CD4-positive, alpha-beta T cell treated with Interleukin-15 for 1 hour (primary cell): Measurements from ENCODE around the gene SMYD3.

Source experiments
- DNase-seq: peaks from one replicate; pipeline ENCODE4 v3.0.0-alpha.2; 2020

SMYD3 gene

DNA sequence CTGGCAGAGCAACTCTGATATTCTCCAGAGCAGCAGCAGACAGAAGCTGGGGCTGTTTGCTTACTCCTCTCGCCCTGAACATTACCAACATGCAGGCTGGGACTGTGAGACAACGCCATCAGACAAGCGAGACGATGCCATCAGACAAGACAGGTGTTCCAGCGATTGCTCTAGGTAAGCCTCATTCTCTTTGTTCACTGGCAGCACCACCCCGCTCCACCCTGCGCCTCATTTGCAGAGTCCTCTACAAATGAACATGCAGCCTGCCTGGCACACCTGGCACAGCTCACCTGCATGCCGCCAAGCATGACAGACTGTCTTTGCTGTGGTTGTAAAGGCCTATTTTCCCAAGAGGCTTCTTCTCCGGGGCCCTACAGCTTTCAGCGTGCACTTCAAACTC is 346.2 kb downstream of the SMYD3 start:
- DNase-seq: no peak

DNA sequence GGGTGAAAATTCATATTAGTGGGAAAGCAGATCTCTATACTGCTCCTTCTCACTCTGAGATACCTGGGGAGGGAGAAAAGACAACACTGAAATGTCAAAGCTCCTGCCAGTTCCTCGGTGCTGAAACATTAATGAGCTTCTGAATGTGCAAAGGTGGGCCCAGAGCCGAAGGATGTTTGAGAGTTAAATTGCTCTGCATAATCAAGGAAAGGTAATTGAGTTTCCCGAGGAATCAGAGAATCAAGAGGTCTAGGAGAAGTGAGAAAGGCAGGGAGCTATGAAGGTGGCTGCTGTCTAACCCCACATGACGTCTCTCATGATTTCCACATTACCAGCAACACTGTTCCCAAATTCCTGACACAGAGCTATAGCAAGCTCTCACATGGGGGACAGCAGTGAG is 346.7 kb downstream of the SMYD3 start:
- no peak for DNase-seq

DNA sequence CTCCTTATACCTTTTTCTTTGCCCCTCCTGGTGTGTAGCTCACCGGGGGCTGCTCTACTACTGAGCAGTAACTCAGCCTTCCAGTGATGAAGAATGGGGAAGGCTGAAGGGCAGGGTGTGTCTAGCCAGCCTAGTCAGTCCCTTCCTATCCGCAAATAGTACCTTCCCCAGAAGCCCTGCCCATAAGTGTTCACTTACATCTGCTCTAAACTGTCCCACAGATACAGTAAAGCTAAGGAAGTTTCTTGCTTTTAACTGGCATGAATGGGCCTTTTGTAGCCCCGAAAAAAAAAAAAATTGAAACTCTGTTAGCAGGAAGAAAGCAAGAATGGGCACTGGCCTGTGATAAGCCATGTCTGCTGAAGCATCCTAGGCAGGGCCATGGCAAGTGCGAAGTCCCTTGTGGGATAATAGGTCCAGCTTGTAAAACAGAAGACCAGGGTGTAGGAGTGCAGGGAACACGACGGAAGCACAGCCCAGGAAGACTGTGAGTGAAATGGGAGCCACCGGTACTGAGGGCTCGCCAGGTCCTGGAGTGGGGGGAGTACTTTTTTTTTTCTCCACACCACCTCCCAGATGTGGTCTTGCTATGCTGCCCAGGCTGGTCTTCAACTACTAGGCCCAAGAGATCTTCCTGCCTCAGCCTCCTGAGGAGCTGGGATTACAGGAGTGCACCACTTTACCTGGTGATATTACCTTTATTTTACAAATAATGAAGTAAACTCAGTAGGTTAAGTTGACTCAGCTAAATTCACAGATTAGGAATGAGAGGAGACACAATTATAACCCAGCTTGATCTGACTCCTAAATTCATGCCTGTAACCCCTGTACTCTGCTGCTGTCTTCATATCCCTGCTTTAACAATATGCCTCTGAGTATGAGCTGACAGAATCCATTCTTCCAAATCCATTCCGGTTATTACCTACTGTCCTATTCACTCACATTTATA is 347.5 kb downstream of the SMYD3 start:
- DNase-seq: no peak

DNA sequence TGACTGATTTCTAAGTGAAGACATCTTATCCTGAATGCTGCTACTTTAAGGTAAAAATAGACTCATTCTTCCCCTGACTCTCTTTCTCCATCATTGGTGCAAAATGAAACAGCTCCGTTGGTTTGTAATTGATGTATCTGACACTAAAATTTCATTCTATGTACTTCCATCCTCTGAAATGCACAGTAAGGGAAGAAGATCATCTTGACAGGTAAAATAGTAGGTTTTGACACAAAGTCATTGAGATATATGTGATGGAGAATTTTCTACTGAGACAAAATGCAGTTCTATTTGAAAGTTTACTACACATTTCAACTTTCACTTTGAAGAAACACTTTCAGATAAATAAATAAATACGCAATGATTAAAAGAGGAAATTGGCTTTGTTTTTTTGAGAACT is 348.9 kb downstream of the SMYD3 start:
- no peak for DNase-seq

DNA sequence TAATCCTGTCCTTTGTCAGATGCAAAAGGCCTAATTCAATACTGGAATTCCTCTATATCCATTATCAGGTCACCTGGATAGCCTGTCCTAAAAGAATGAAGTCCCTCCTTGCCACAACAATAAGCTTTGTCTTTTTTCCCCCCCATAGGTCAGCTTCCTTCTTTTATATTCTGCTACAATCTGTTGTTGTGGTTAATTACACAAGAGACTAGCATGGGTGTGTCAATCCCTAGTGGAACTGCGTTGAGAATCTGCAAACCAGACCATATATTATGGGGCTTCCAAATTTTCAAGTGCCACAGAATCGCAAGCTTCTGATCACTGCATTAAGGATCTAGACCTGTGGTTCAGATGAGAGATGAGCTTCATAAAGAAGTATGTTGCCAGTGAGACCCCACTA is 349.6 kb downstream of the SMYD3 start:
- no peak for DNase-seq

DNA sequence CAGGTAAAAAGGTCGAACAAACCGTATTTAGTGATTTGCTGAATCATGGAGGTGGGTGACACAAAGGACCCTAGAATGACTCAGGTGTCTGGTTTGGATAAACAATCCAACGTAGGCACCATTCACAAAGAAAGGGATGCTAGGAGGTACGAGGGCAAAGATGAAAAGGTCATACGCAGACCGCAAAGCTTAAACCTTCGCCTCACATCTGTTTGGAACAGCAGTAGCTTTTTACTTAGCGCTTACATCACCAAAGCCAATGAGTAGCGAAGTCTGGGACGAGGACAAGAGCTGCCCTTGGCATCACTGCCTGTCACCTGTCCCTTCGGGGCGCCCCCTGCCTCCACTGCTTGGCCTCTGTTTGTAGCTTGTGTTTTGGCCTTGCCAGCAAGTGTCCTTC is 350.2 kb downstream of the SMYD3 start:
- no peak for DNase-seq

DNA sequence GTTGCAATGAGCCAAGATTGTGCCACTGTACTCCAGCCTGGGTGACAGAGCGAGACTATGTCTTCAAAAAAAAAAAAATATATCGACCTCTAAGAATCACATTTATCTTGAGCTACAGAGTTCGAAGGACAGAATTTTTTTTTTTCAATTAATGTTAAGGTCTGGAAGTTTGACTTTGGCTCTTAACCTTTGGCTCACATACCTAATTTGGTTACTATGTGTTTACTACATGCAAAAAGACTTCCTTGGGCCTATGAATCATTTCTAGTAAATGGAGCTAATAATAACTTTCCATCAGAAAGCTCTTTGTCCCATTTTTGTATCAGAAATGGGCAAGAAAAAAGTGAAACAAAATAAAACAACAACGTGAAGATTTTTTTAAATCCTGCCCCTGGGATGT is 351.2 kb downstream of the SMYD3 start:
- DNase-seq: no peak

DNA sequence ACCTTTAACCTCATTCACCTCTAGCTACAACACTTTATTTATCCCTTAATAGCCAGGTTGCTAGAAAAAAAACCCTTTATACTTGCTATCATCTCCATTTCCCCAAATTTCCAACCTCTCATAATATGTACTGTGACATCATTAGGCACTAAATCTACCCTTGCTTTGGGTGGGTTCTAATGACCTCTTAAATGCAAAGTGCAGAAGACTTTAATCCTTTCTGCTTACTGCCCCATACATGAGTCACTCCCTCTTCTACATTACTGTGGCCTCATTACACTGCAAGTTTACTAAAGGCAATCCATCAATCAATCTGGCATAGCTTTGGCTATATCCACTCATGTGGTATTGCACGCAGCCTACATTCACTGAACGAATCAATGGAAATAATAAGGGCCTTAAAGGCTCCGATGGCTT is 353.3 kb downstream of the SMYD3 start:
- DNase-seq: no peak

DNA sequence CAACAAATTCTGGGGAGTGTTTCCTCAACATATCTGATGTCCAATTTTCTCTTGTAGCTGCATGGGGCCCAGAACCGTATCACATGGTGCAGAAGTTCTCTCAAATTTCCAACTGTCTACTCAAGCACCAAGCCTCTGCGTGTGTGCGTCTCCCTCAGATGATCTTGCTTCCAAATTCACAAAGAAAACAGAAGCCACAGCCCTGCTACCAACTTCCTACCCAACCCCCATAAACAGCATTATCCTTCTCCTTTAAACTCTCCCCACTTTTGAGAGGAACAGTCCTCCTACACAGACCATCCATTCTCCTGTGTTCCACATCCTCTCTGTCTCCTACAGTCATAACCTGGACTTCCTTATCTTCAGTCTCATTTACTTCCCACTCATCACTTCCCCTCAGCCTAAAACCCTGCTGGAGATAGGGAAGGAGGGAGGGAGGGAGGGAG is 354.1 kb downstream of the SMYD3 start:
- DNase-seq: no peak

DNA sequence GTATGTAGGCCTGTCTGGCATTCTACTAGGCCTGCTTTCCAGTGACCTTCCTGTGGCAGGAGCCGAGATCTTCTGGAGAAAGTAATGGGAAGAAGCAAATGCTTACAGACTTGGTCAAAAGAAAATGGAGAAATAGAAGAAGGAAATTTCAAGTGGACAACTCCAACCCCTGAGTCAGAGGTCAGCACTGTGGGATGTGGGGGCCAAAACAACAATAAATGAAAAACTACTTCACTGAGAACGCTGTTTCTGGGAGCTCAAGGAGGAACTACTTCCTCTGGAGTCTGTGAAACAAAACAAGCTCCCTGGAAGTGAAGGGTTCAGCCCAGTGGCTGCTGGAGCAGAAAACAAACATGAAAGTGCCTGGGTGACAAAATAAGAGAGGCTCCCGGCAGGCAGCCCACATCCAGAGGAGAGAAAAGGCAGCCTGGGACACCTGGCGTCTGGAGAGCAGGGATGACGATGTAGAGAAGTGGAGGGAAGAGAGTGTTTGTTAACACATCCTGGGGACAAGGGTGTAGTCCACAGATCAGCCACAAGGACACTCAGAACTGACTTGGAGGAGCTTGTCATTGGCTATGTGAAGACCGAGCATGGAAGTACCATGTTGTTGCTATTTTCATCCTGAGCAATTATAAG is 355.2 kb downstream of the SMYD3 start:
- no peak for DNase-seq

DNA sequence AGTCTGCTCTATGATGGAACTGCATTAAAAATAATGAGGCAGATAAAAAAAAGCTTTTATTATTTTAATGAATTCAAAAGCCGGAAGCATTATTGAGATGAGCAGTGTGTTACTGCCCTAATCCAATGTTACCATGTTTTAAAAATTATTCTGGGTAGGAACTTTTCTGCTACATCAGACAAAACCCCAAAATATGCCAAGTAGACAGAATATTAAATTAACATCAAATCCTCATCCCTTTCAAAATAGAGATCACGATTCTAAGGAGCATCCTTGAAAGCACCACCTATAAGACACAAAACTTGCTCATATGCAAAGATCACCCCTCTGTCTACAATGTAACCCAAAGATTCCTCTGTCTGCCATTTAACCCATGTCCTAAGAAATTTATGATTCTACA is 357.5 kb downstream of the SMYD3 start:
- DNase-seq: no peak

DNA sequence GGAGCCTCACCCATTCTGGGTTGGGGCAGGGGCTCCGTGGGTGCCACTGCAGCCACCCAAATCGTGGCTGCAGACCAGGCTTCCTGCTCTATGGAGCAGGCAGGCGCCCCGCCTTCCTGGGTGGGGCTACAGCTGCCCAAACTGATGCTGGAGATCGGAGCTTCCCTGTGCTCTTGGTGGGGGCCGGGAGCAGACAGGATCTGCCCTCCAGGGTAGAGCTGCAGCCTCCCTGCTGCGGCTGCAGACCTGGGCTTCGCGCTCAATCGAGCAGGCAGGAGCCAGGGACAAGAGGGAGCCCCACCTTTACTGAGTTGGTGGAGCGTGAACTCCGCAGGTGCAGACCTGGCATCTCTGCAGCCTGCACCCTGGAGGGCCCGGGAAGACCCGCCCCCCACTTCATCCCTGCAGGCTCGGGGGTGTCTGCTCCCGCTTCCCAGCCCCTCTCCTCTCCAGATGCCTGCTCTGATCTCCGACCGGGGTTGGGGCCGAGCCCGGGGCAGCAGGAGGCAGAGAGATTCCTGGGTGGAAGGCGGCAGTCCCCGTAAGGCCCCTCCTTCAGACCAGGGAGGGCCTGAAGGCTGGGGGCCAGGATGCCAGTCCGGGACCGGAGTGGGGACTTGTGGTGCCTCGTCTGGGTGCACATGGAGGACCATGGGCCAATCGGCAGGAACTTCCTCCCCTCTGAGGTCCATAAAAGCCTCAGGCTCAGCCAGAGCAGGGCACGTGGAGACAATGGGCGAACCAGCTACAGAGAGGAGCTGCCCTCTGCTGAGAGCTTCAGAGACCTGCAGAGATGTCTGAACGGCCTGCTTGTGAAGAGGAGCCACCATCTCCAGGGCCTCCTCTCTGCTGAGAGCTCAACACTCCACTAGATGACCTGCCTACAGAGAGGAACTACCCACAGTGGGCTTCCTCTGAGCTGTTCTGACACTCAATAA is 359.3 kb downstream of the SMYD3 start:
- no peak for DNase-seq

DNA sequence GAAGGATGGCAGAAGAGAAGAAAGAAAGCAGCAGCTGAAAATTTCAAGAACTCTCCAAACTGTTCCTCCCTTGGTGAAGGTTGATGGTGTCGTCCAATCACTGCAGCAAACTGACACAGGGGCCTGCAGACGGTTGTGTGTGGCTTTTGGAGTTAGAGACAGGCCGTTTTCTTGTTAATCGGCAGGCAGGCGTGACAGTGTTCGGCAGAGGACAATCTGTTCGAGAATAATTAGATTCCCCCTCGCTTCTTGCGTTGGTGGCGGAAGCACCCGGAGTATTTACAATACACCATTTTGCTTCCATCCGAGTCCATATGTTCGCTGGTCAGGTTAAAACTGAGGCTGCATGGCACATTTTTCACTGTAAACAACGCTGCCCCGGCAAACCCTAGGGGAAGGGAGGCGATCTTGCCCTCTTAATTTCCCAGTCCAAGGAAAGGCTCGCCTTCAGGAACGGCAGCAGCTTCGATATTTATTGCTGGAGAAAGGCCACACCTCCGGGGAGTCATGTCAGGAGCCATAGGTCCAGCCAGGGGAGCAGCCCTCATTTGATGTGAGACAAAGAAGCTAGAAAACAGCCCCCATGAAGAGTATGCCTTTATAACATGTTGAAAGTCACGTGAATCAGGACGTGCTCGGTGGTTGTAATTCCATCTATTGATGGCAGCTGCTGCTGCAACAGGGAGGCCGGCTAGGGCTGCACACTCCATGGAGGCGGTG is 360.1 kb downstream of the SMYD3 start:
- no peak for DNase-seq

DNA sequence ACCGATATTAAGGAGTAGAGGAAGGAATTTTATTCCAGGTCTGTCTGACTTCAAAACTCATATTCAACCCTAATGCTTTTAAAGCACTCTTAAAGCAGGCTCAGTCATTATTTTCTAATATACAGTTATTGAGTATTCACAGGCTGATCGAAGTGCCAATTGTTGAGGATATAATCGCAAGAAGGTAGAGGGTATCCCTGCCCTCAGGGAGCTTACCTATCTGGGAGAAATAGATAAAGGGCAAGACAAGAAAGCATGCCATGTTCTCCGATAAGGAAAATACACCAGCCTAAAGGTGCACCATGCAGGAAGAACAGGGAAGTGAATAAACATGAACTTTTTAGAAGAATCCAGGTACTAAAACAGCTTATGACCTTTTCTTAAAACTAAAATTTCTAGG is 361.2 kb downstream of the SMYD3 start:
- no peak for DNase-seq

DNA sequence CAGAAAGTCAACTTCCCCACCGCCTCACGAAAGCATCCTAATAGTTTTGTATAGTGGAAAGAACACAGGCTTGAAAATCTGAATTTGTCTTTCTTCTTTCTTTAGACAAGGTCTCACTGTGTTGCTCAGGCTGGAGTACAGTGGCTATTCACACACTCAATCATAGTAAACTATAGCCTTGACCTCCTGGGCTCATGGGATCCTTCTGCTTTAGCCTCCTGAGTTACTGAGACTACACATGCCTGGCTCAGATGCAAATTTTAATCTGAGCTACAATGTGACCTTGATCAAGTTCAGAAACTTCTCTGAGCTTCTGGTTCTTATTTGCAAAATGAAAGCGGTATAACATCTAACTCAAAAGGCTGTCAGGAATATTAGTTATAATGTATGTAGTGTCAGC is 362.1 kb downstream of the SMYD3 start:
- no peak for DNase-seq

DNA sequence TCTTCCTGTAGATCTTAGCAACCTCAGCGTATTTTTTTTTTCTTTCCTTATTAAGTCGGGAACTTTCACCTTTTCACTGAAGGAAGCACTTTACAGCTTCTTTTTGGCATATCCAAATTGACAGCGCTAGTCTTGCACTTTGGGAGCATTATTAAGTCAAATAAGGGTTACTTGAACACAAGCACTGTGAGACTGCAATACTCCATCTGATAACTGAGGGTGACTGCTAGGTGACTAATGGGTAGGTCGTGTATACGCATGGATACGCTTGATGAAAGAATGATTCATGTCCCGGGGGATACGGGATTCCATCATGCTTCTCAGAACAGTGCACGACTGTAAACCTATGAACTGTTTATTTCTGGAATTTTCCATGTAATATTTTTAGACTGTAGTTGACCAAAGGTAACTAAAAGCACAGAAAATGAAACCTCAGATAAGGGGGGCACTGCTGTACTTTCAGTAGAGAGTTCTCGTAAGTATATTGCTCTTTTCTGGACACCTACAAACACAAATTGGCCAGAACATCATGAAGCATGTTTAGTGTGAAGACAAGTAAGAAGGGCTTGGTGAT is 364.7 kb downstream of the SMYD3 start:
- no peak for DNase-seq

DNA sequence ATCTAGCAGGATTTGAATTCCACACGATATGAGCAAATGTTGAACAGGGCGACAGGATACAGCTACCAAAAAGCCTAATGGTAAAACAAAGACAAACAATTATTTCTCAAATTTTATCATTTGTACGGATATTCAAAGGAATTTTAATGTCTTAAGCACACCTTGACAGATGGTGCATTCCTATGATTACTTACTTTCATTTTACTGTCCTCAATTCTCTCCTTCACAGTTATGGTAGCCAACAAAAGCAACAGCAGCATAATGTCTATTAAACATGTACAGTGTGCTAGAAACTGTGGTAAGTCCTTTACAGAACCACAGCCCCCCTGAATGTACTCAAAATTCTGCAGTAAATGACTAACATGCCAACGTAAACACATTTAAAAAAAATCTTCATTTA is 365.8 kb downstream of the SMYD3 start:
- DNase-seq: no peak

DNA sequence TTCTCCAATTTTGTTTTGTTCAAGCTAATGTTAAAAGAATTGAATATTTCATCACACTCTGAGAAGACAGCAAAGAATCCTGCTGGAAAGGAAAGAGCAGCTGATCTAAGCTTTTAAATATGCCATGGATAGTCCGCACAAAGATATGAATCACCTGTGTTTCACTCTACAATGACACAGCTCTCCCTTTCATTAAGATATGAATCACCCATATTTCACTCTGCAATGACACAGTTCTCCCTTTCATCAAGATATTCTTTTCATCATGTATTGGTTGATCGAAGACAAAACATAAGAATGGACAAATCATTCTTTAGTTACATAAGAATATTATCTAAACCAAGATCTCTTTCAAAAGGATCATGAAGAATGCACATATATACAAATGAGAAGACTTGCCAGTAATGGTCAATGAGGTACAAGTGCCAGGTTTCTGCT is 367.3 kb downstream of the SMYD3 start:
- no peak for DNase-seq

DNA sequence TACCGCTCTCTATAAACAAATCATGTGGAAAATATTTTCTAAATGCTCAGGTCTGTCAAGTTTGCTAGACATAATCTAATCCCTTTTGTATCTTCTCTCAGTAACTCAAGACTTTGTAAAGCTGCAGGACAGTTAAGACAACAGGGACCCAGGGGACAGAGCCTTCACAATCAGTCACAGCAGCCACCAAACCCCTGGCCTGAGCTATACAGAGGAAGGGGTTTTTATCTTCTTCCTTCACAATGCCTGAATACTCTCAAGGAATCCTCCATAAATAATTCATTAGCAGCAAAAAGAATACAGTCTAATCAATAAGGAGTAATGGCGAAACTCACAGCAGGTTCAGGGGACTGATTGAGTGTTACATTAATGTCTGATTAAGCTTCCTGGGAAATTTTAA is 368.3 kb downstream of the SMYD3 start:
- no peak for DNase-seq

DNA sequence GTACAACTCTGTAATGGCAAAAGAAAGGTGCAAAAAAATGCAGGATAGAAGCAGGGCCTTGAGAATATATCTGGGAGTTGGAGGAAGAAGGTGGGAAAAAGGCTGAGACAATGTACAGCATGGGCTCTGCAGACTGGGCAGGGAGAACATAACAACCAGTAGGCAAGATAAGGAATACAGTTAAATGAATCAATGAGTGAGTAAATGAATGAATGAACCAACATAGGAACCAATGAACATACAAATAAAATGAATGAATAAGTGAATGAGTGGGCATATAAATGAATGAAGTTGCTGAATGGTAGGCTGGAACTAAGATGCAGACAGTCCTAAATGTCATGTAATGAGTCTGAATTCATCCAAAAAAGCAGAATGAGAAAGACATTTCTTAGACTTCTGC is 370.6 kb downstream of the SMYD3 start:
- no peak for DNase-seq

DNA sequence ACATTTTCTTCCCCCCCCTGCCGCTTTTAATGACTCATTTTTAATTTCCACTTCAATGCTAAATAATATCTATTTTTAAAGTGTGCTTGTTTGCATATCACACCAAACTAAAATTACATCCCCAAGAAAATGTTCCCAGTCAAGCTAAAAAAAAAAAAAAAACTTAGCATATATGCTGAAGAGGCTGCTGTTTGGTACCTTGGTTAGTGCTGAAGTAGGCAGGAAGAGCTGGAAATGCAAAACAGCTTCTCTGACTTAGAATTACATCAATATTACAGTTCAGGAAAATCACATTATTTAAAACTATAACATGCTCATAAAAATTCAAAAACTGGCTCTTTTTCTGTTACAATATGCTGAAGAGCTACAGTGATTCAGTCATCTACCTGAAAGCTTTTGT is 372.3 kb downstream of the SMYD3 start:
- no peak for DNase-seq

DNA sequence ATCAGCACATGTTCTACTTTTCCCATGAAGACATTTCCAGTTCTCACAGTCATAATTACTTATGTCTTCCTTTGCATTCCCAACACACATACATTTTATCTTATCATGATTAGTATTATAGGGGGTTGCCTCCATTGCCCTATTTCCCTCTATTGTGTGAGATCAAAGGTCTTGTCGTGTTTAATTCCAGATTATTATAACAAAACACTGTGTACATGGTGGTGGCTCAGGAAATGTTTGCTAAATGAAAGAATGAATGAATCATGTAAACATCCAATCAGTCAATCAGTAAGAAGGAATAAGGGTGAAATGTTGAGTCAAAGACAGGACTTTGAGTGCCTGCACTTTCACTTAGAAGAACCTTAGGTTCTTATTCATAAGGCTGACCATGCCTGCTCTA is 376.0 kb downstream of the SMYD3 start:
- DNase-seq: no peak
